GM21390 (cell line): ENCODE measurements around the gene GRID2IP.
"Not testable (repeated sequence)": the region's sequence is repeated elsewhere in the genome, so short reads cannot be mapped to it uniquely, and the experiment has no call there.

Experiments
- ATAC-seq: cut with Tn5 transposase; IDR thresholded peaks from one replicate; pipeline ENCODE4 v1.9.1; 2021; ENCODE audit not compliant: unreplicated experiment

The GRID2IP gene

GRCh38 chr7:6551016-6551511 is at the start of gene GRID2IP:
Gene GRID2IP (minus strand): TSS chr7:6551461. CDS start chr7:6551436, 25 bp downstream.
- ATAC-seq: no peak

GRCh38 chr7:6600093-6600492 is 48.8 kb upstream of the GRID2IP start:
- ATAC-seq: no peak

- peak; percentile 23 for ATAC-seq
Observed at GRCh38 chr7:6590645-6591110, 39.4 kb upstream of the GRID2IP start.

GRCh38 chr7:6589829-6590644 is 38.8 kb upstream of the GRID2IP start, which contains the start of gene INTS15:
Gene INTS15 (plus strand): TSS chr7:6590021. CDS start chr7:6590284, 263 bp downstream.
- peak; percentile 84 for ATAC-seq

GRCh38 chr7:6589151-6589828 is 38.0 kb upstream of the GRID2IP start:
- ATAC-seq: no peak

- ATAC-seq: no peak
Observed at GRCh38 chr7:6588566-6588965, 37.3 kb upstream of the GRID2IP start.

GRCh38 chr7:6585746-6586432 is 34.6 kb upstream of the GRID2IP start:
- not testable (repeated sequence) for ATAC-seq

- no peak for ATAC-seq
Observed at GRCh38 chr7:6579446-6579845, 28.2 kb upstream of the GRID2IP start.

- no peak for ATAC-seq
Observed at GRCh38 chr7:6578114-6579084, 27.1 kb upstream of the GRID2IP start.

GRCh38 chr7:6577369-6578113 is 26.3 kb upstream of the GRID2IP start, which contains the start of gene ZDHHC4:
Gene ZDHHC4 (plus strand): TSS chr7:6577454. CDS start chr7:6580562, 3,108 bp downstream.
- ATAC-seq: peak; percentile 96

GRCh38 chr7:6576867-6577368 is 25.7 kb upstream of the GRID2IP start:
- not testable (repeated sequence) for ATAC-seq

GRCh38 chr7:6576024-6576866 is 25.0 kb upstream of the GRID2IP start:
- ATAC-seq: no peak

GRCh38 chr7:6575281-6576023 is 24.2 kb upstream of the GRID2IP start:
- ATAC-seq: no peak

GRCh38 chr7:6571160-6571779 is 20.0 kb upstream of the GRID2IP start:
- no peak for ATAC-seq

- no peak for ATAC-seq
Observed at GRCh38 chr7:6567886-6568285, 16.6 kb upstream of the GRID2IP start.

- ATAC-seq: no peak
Observed at GRCh38 chr7:6565655-6566054, 14.4 kb upstream of the GRID2IP start.
